PFSK-1 (cell line): ENCODE results near the gene RAB14.

Source experiments
- FOXP2 ChIP-seq: optimal IDR thresholded peaks from 2 replicates; pipeline ENCODE3; 2011; ENCODE audit warnings: borderline replicate concordance, control low read depth, inconsistent platforms; ENCODE audit not compliant: insufficient read depth; ENCODE audit errors: extremely low read length, extremely low read depth
- POLR2AphosphoS5 ChIP-seq: IDR thresholded peaks from 2 replicates; pipeline ENCODE4 v1.6.1; 2012; ENCODE audit warnings: low read depth, mild to moderate bottlenecking, control low read depth, low read length, moderate library complexity
- SIN3A ChIP-seq: IDR thresholded peaks from 2 replicates; pipeline ENCODE4 v1.6.1; 2012; ENCODE audit warnings: mild to moderate bottlenecking, low read length, moderate library complexity, borderline replicate concordance; ENCODE audit not compliant: insufficient read depth
- TAF1 ChIP-seq: IDR thresholded peaks from 2 replicates; pipeline ENCODE4 v1.6.1; 2012; ENCODE audit warnings: low read length, control low read depth, borderline replicate concordance; ENCODE audit not compliant: insufficient read depth
- TF ChIP-seq, protein P1 (sequence below), 2 experiments: IDR thresholded peaks; 2 replicates each; pipeline versions ENCODE4 v1.6.1 to v1.8.0; 2011 to 2012; ENCODE audit warnings: low read depth in 2 of 2, low read length in 2 of 2, control low read depth in 1 of 2, inconsistent platforms in 1 of 2, mild to moderate bottlenecking in 1 of 2, moderate library complexity in 1 of 2; ENCODE audit not compliant: insufficient read depth in 1 of 2

The RAB14 gene

DNA sequence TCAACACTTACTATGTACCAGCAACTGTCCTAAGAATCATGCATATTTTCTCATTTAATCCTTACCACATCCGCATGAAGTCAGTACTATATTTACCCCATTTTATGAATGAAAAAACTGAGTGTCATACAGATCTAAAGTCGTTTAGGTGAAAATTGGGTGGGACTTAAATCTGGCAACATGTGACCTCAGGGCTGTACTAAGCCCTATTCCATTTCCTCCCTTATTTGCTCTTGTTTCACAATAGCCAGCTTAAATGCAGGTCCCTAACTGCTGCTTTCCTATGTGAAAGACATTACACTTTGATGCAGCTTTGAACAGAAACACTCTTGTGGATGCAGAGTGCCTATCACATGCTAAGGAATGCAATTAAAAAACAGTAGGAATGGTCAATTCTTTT lies 2.5 kb upstream of the RAB14 start:
- TF ChIP-seq, protein P1, sequence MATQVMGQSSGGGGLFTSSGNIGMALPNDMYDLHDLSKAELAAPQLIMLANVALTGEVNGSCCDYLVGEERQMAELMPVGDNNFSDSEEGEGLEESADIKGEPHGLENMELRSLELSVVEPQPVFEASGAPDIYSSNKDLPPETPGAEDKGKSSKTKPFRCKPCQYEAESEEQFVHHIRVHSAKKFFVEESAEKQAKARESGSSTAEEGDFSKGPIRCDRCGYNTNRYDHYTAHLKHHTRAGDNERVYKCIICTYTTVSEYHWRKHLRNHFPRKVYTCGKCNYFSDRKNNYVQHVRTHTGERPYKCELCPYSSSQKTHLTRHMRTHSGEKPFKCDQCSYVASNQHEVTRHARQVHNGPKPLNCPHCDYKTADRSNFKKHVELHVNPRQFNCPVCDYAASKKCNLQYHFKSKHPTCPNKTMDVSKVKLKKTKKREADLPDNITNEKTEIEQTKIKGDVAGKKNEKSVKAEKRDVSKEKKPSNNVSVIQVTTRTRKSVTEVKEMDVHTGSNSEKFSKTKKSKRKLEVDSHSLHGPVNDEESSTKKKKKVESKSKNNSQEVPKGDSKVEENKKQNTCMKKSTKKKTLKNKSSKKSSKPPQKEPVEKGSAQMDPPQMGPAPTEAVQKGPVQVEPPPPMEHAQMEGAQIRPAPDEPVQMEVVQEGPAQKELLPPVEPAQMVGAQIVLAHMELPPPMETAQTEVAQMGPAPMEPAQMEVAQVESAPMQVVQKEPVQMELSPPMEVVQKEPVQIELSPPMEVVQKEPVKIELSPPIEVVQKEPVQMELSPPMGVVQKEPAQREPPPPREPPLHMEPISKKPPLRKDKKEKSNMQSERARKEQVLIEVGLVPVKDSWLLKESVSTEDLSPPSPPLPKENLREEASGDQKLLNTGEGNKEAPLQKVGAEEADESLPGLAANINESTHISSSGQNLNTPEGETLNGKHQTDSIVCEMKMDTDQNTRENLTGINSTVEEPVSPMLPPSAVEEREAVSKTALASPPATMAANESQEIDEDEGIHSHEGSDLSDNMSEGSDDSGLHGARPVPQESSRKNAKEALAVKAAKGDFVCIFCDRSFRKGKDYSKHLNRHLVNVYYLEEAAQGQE (IDR thresholded peaks at IDR 0.05; ENCODE audit: insufficient read depth in 1 of 2, low read depth in 2 of 2, low read length in 2 of 2) = no peak

DNA sequence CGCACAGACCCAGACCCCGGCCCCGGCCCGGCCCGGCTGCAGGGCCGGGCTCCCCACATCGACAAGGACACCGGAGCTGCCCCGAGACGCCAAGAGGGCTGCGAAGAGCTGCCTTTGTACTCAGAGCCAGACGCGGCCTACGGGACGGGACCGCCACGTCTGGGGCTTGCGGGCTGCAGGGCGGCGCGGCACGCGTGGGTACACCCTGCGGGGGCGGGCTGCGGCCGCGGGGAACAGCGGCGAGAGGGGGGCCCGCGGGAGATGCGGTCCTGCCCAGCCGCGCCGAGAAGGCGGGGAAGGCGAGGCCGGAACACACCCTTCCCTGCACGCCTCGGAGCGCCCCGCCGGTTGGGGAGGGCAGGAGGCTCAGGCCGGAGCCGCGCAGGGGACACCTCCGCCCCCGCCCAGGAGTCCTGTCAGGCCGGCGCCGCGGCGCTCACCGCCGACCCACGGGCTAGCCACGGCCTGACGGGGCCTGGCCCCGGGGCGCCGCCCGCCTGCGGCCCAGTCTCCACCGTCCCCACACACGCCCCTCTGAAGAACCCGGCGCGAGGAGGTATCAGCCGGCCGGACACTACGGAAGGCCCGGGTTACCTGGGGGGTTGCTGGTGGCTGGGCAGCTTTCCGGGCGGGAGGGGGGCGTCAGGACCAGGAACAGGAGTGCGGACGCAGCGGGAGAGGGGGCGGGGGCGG lies 478 bp downstream of the RAB14 start:
- TF ChIP-seq TAF1 (no peak), POLR2AphosphoS5 (no peak), SIN3A (no peak), FOXP2 (no peak)
- TF ChIP-seq, protein P1 (IDR thresholded peaks at IDR 0.05; ENCODE audit: insufficient read depth in 1 of 2, low read depth in 2 of 2, low read length in 2 of 2) = no peak

DNA sequence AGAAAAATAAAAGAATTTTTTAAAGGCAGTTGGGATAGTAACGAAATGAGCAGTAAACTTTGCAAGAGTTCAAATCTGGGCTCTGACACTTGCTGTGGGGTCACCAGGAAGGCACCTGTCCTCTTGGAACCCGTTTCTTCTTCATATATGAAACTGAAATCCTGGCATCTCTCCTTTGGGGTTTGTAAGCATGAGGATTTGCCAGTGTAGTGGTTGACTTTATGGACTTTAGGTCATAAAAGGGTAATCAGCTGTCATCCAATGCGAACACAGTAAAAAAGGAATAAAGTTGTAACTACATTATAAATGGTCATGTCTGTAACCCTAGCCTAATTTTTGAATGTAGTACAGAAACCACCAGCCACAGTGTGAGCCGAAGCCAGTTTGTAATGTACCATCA lies 1.3 kb downstream of the RAB14 start:
- TF ChIP-seq FOXP2 (no peak), TAF1 (no peak), SIN3A (no peak), POLR2AphosphoS5 (no peak)
- TF ChIP-seq, protein P1 (IDR thresholded peaks at IDR 0.05; ENCODE audit: insufficient read depth in 1 of 2, low read depth in 2 of 2, low read length in 2 of 2) = no peak

DNA sequence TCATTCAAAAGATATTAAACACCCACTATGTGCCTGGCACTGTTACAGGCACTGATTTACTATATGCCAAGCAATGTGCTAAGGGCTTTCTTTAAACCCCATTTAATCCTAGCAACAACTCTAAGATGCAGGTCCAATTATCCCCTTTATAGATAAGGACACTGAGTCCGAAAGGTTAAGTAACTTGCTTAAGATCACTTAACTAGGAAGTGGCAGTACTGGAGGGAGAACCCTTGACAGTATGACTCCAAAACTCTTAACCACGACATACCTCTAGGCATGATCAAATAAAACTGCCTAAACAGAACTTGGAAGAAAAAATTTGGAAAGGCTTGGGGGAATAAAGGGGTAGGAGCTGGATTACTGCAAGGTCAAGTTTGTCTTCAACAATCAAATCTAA lies 1.7 kb downstream of the RAB14 start:
- TF ChIP-seq FOXP2 = no peak
- no peak for TF ChIP-seq SIN3A
- TF ChIP-seq, protein P1 (IDR thresholded peaks at IDR 0.05; ENCODE audit: insufficient read depth in 1 of 2, low read depth in 2 of 2, low read length in 2 of 2) = no peak
- TF ChIP-seq POLR2AphosphoS5 = no peak
- TF ChIP-seq TAF1 = no peak

DNA sequence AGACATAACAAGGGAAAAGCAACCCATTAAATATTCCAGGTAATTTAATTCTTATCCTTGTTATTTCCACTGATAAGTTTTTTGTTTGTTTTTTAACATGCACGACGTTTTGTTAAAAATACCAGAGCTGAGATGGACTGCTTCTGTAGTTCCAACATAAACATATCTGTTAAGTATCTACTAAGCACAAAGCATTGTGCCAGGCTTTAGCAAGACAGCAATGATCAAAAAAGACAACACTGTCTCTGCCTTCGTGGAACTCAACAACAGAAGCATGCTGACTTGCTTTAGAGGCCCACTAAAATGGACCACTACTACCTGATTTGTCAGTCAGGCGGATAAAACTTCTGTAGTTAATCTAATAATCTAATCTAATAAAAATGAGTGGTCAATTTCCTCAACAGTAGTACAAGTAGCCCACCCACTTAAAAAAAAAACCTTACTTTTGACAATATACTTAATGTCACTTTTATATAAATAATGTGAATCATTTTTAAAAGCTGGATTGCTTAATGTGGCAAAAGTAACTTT lies 3.1 kb downstream of the RAB14 start:
- TF ChIP-seq, protein P1 (IDR thresholded peaks at IDR 0.05; ENCODE audit: insufficient read depth in 1 of 2, low read depth in 2 of 2, low read length in 2 of 2) = no peak
- no peak for TF ChIP-seq SIN3A
- no peak for TF ChIP-seq POLR2AphosphoS5
